HepG2 (cell line): Measurements from ENCODE around the gene HLF. TPM values are rescaled to one million over a fixed set of nuclear protein-coding genes. Genes with fewer than 3 reads are reported as not detected.

Experiments
- ATAC-seq: fragments of 200-7000 bp; cut with Tn5 transposase; 3 replicates; pipeline ENCODE4 v1.9.1; 2020; ENCODE audit warnings: mild to moderate bottlenecking, moderate library complexity
- BruUV-seq: library from RNA; stranded (reverse); fragments of 400-500 nt; replicated peaks from 2 replicates; lab custom pipeline; 2021; lab: Mats Ljungman, UMichigan
- CTCF ChIA-PET: fragments of 300-600 bp; formaldehyde crosslinking; extraction: SDS; loops from one replicate; lab custom pipeline; 2021; ENCODE audit warnings: low total read pairs, inconsistent platforms, low intra/inter-chr PET ratio; lab: Yijun Ruan, JAX
- POLR2A ChIA-PET: fragments of 350-600 bp; sonication (Branson Sonifier 250); formaldehyde crosslinking; loops from one replicate; lab custom pipeline; 2020; ENCODE audit warnings: antibody characterized with exemption, inconsistent platforms; lab: Yijun Ruan, JAX
- DNase-seq: peaks from one replicate; pipeline ENCODE4 v3.0.0-alpha.2; 2015; ENCODE audit warnings: low spot score
- FAIRE-seq: peaks from 3 replicates; lab custom pipeline; 2011; peaks lifted over from hg19 to GRCh38; lab: Jason Lieb, UNC
- H2AFZ ChIP-seq: one replicate; pipeline ENCODE4 v1.6.1; 2011; ENCODE audit warnings: low read length, inconsistent platforms
- H3K27ac ChIP-seq: fragments of 300-600 bp; 3 replicates; pipeline ENCODE4 v1.8.0; 2011; ENCODE audit warnings: mixed run types, mild to moderate bottlenecking, mixed read lengths, low read length, inconsistent platforms; ENCODE audit not compliant: insufficient read depth; ENCODE audit errors: extremely low read length
- H3K27me3 ChIP-seq, 2 experiments: fragments of 200-600 bp in 1 of 2; 2 replicates in 1 of 2; 3 replicates in 1 of 2; pipeline versions ENCODE4 v1.6.0 to v1.8.0; 2011; ENCODE audit warnings: low read length in 2 of 2, mild to moderate bottlenecking in 2 of 2, moderate library complexity in 2 of 2, inconsistent platforms in 1 of 2; ENCODE audit not compliant: insufficient read depth in 2 of 2, control insufficient read depth in 1 of 2
- H3K36me3 ChIP-seq, 2 experiments: fragments of 200-600 bp in 1 of 2; replicated peaks in 1 of 2; 2 replicates in 1 of 2; 3 replicates in 1 of 2; pipeline versions ENCODE4 v1.5.1 to v1.8.0; 2011; ENCODE audit warnings: low read length in 2 of 2, inconsistent platforms in 1 of 2; ENCODE audit not compliant: insufficient read depth in 2 of 2, control insufficient read depth in 1 of 2
- H3K4me1 ChIP-seq: 2 replicates; pipeline ENCODE4 v1.5.1; 2012; ENCODE audit warnings: low read length, inconsistent platforms; ENCODE audit not compliant: insufficient read depth
- H3K4me2 ChIP-seq: 2 replicates; pipeline ENCODE4 v1.6.0; 2011; ENCODE audit warnings: low read depth, low read length, inconsistent platforms
- H3K4me3 ChIP-seq, 3 experiments: fragments of 200-600 bp in 1 of 3; sonication (generic), shearing (Covaris generic) in 1 of 3; replicated peaks in 1 of 3; 2 replicates each; pipeline ENCODE4 v1.5.1; 2011 to 2016; ENCODE audit warnings: low read length in 3 of 3, inconsistent platforms in 2 of 3, low read depth in 2 of 3, mild to moderate bottlenecking in 2 of 3, control low read depth in 1 of 3, mixed read lengths in 1 of 3; ENCODE audit not compliant: insufficient read depth in 1 of 3
- H3K79me2 ChIP-seq: one replicate; pipeline ENCODE4 v1.6.1; 2011; ENCODE audit warnings: low read length, inconsistent platforms; ENCODE audit not compliant: insufficient read depth
- H3K9ac ChIP-seq: 2 replicates; pipeline ENCODE4 v1.6.0; 2011; ENCODE audit warnings: mild to moderate bottlenecking, low read depth, low read length, inconsistent platforms; ENCODE audit not compliant: insufficient read depth
- H3K9me3 ChIP-seq: 2 replicates; pipeline ENCODE4 v1.5.1; 2012; ENCODE audit warnings: mild to moderate bottlenecking, low read length
- H4K20me1 ChIP-seq: 2 replicates; pipeline ENCODE4 v1.6.0; 2011; ENCODE audit warnings: inconsistent platforms, mild to moderate bottlenecking, low read length, moderate library complexity; ENCODE audit not compliant: insufficient read depth
- AKAP8 ChIP-seq: sonication (generic); formaldehyde crosslinking; IDR thresholded peaks from 2 replicates; pipeline ENCODE4 v1.5.1; 2020; ENCODE audit warnings: mild to moderate bottlenecking, missing genetic modification reagents
- AKNA ChIP-seq: sonication (generic); formaldehyde crosslinking; IDR thresholded peaks from 2 replicates; pipeline ENCODE4 v1.4.0; 2020; ENCODE audit warnings: missing genetic modification reagents, borderline replicate concordance
- HINFP ChIP-seq: sonication (generic); formaldehyde crosslinking; IDR thresholded peaks from 2 replicates; pipeline ENCODE4 v1.4.0; 2020; ENCODE audit warnings: low read depth, mild to moderate bottlenecking, missing genetic modification reagents
- MEIS1 ChIP-seq: sonication (generic); formaldehyde crosslinking; IDR thresholded peaks from 2 replicates; pipeline ENCODE4 v1.9.0; 2021; ENCODE audit warnings: mild to moderate bottlenecking, missing genetic modification reagents, moderate library complexity, borderline replicate concordance
- NR2C2 ChIP-seq: sonication (generic); formaldehyde crosslinking; IDR thresholded peaks from 2 replicates; pipeline ENCODE4 v1.4.0; 2020; ENCODE audit warnings: missing genetic modification reagents, mild to moderate bottlenecking, moderate library complexity, borderline replicate concordance
- POLR2A ChIP-seq, 2 experiments: IDR thresholded peaks; 2 replicates each; pipeline ENCODE4 v1.6.1; 2011; ENCODE audit warnings: low read depth in 2 of 2, low read length in 2 of 2, mild to moderate bottlenecking in 1 of 2, moderate library complexity in 1 of 2; ENCODE audit not compliant: insufficient read depth in 1 of 2
- POLR2AphosphoS2 ChIP-seq: IDR thresholded peaks from 2 replicates; pipeline ENCODE4 v1.6.1; 2011; ENCODE audit warnings: low read depth, low read length, improper control_type of control experiment
- POLR2AphosphoS5 ChIP-seq: IDR thresholded peaks from 2 replicates; pipeline ENCODE4 v1.6.1; 2012; ENCODE audit warnings: low read depth, low read length
- RBM22 ChIP-seq: fragments of 200-400 bp; formaldehyde crosslinking; optimal IDR thresholded peaks from 2 replicates; pipeline ENCODE3; 2017; ENCODE audit warnings: mild to moderate bottlenecking, low read length, moderate library complexity
- RCOR2 ChIP-seq: IDR thresholded peaks from 2 replicates; pipeline ENCODE4 v1.6.1; 2016; ENCODE audit warnings: missing biosample characterization, missing genetic modification reagents
- TFAP4 ChIP-seq: sonication (generic); IDR thresholded peaks from 2 replicates; pipeline ENCODE4 v1.6.1; 2016; ENCODE audit warnings: low read depth, borderline replicate concordance
- ZBTB1 ChIP-seq: sonication (generic); formaldehyde crosslinking; IDR thresholded peaks from 2 replicates; pipeline ENCODE4 v1.4.0; 2020; ENCODE audit warnings: missing genetic modification reagents, borderline replicate concordance
- ZNF326 ChIP-seq: sonication (generic); formaldehyde crosslinking; IDR thresholded peaks from 2 replicates; pipeline ENCODE4 v1.4.0; 2020; ENCODE audit warnings: missing genetic modification reagents, borderline replicate concordance
- ZNF543 ChIP-seq: sonication (generic); formaldehyde crosslinking; IDR thresholded peaks from 2 replicates; pipeline ENCODE4 v1.4.0; 2020; ENCODE audit warnings: mild to moderate bottlenecking, missing genetic modification reagents
- ZNF644 ChIP-seq: IDR thresholded peaks from 2 replicates; pipeline ENCODE4 v1.6.1; 2016; ENCODE audit warnings: low read depth
- ZNF761 ChIP-seq: sonication (generic); formaldehyde crosslinking; conservative IDR thresholded peaks from 2 replicates; pipeline ENCODE4 v1.4.0; 2020; ENCODE audit warnings: mild to moderate bottlenecking, missing genetic modification reagents
- ZNF775 ChIP-seq: sonication (generic); formaldehyde crosslinking; IDR thresholded peaks from 2 replicates; pipeline ENCODE4 v1.4.0; 2020; ENCODE audit warnings: missing genetic modification reagents, mild to moderate bottlenecking, moderate library complexity, borderline replicate concordance
- WGBS: methylation state at CpG from one replicate; pipeline ENCODE4 v1.1.6; 2017; ENCODE audit warnings: low lambda C conversion rate; 5-methylcytosine and 5-hydroxymethylcytosine counted together
- in situ Hi-C: cut with HindIII; loops from 2 replicates; pipeline ENCODE4 v1.10.0; 2017; ENCODE audit warnings: low pct_unique_long_range_greater_than_20kb; ENCODE audit not compliant: extremely low pct_ligation_motif_present
- intact Hi-C: fragments of 100-400 bp; cut with micrococcal nuclease; formaldehyde crosslinking; loops from one replicate; pipeline ENCODE4 v1.10.0; 2022; ENCODE audit not compliant: unreplicated experiment
- polyA plus RNA-seq, 8 experiments: library from polyadenylated mRNA; depleted of rRNA in 3 of 8; stranded (reverse) in 7 of 8; unstranded in 1 of 8; fragments of >200 nt; fragmentation: Illumina TruSeq in 4 of 8; extraction: Trizol in 4 of 8; gene quantifications; 2 replicates each; pipeline versions ENCODE4 v1.2.1 to v1.2.3, GENCODE V29; 2011 to 2016; ENCODE audit warnings: low read depth in 4 of 8, missing spikeins in 1 of 8, mixed read lengths in 1 of 8; ENCODE audit not compliant: insufficient read depth in 1 of 8
- total RNA-seq, 5 experiments: library from RNA; depleted of rRNA; stranded (reverse); fragments of >200 nt; fragmentation: Illumina TruSeq; extraction: Trizol; gene quantifications; 2 replicates each; pipeline ENCODE4 v1.2.3, GENCODE V29; 2016; ENCODE audit warnings: low read depth in 1 of 5

Gene HLF
- total and polyA plus RNA-seq, 2 of the 13 experiments (the other 11 are each of a cell fraction or from before 2014, with no cell fraction given), result 202 to 346 TPM

- H4K20me1 ChIP-seq, result peaks cover 85% of the 10 kb centered on the region
- H3K9me3 ChIP-seq, result no peaks in the 10 kb centered on the region
- ChIA-PET POLR2A (no interaction called here), CTCF (no interaction called here)
- TF ChIP-seq NR2C2 (CRISPR knock-in tag) (0 out of 2 replicates have a peak, but pooled peaks have one; percentile 27), HINFP (CRISPR knock-in tag) (no peak), TFAP4 (no peak), POLR2A (IDR thresholded peaks at IDR 0.05; ENCODE audit: insufficient read depth in 1 of 2, low read depth in 2 of 2, low read length in 2 of 2) (peak in 1 of 2 experiments; percentile 42; a peak in 1 of 4 replicates), POLR2AphosphoS5 (peak; percentile 17), RBM22 (peak; percentile 87), MEIS1 (CRISPR knock-in tag) (0 out of 2 replicates have a peak, but pooled peaks have one; percentile 37), ZBTB1 (no peak), POLR2AphosphoS2 (peak; percentile 45; the same call in 1 of the 2 replicates), AKAP8 (CRISPR knock-in tag) (0 out of 2 replicates have a peak, but pooled peaks have one; percentile 14), AKNA (CRISPR knock-in tag) (0 out of 2 replicates have a peak, but pooled peaks have one; percentile 18), ZNF644 (CRISPR knock-in tag) (no peak), ZNF761 (0 out of 2 replicates have a peak, but pooled peaks have one; percentile 45), ZNF326 (CRISPR knock-in tag) (no peak), RCOR2 (CRISPR knock-in tag) (no peak), ZNF775 (CRISPR knock-in tag) (0 out of 2 replicates have a peak, but pooled peaks have one; percentile 38), ZNF543 (CRISPR knock-in tag) (peak; percentile 47; the same call in 1 of the 2 replicates)
- H3K4me2 ChIP-seq, result no peak overlapping the region
- no peak overlapping the region for H3K4me3 ChIP-seq
- in situ Hi-C loops, result no loop called here
- H3K79me2 ChIP-seq, result peaks cover 59% of the 10 kb centered on the region
- H3K4me1 ChIP-seq, result peaks cover 26% of the 10 kb centered on the region
- no peak overlapping the region for H3K9ac ChIP-seq
- intact Hi-C loops, result no loop called here
- ATAC-seq (no peak), FAIRE-seq (peak; percentile 51), DNase-seq (no peak)
- H3K27ac ChIP-seq, result no peak overlapping the region
- 97% methylated on average over 3 of the region's 3 CpGs for WGBS
- H2AFZ ChIP-seq, result no peak overlapping the region
- H3K27me3 ChIP-seq, result no peaks in the 10 kb centered on the region
- H3K36me3 ChIP-seq, result peaks cover 53 to 92% of the 10 kb centered on the region in 2 experiments
- no TSS peak for BruUV-seq
Measured at GRCh38 chr17:55317284-55317683, 52.5 kb downstream of the HLF start.
